GM21390 (cell line): ENCODE measurements around the gene IZUMO4.

Experiments
- ATAC-seq: cut with Tn5 transposase; IDR thresholded peaks from one replicate; pipeline ENCODE4 v1.9.1; 2021; ENCODE audit not compliant: unreplicated experiment

IZUMO4 gene, protein sequence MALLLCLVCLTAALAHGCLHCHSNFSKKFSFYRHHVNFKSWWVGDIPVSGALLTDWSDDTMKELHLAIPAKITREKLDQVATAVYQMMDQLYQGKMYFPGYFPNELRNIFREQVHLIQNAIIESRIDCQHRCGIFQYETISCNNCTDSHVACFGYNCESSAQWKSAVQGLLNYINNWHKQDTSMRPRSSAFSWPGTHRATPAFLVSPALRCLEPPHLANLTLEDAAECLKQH

DNA sequence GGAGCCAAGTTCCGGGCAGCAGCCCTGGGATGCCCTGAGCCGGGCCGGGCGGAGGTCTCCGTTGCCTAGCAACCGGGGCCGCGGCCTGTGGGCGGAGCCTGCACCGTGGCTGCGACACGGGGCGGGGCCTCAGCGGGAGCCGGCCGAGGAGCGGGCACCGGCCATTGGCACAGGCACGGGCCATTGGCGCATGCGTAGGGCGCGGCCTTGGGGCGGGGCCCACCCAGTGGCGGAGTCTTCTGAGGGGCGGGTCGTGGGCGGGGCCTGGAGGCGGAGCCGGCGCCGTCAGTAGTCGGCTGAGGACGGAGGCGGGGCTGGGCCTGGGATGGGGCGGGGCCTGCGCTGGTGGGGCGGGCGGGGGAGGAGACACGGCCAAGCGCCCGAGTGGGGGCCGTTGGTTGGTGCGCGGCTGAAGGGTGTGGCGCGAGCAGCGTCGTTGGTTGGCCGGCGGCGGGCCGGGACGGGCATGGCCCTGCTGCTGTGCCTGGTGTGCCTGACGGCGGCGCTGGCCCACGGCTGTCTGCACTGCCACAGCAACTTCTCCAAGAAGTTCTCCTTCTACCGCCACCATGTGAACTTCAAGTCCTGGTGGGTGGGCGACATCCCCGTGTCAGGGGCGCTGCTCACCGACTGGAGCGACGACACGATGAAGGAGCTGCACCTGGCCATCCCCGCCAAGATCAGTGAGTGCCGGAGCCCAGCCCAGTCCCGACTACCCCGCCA, at the start of gene IZUMO4:
IZUMO4 (plus strand) TSS at position 436 of the 723 bp plus-strand sequence; CDS start at position 467, 31 bp downstream.
- ATAC-seq, result peak; percentile 57

DNA sequence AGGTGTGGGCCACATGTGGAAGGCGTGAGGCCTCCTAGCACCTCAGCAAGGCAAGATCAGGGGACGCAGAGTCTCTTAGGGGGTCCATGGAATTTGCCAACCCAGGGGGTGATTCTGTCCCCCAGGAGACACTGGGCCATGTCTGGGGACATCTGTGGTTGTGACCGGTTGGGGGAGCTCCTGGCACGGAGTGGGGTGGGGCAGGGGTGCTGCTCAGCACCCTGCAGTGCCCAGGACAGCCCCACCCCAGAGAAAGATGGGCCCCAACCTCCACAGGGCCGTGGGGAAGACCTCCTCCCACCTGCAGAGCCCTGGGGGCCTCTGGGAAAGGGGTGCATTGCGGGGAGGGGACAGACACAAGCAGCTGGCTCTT, 49.7 kb upstream of the IZUMO4 start:
- no peak for ATAC-seq

DNA sequence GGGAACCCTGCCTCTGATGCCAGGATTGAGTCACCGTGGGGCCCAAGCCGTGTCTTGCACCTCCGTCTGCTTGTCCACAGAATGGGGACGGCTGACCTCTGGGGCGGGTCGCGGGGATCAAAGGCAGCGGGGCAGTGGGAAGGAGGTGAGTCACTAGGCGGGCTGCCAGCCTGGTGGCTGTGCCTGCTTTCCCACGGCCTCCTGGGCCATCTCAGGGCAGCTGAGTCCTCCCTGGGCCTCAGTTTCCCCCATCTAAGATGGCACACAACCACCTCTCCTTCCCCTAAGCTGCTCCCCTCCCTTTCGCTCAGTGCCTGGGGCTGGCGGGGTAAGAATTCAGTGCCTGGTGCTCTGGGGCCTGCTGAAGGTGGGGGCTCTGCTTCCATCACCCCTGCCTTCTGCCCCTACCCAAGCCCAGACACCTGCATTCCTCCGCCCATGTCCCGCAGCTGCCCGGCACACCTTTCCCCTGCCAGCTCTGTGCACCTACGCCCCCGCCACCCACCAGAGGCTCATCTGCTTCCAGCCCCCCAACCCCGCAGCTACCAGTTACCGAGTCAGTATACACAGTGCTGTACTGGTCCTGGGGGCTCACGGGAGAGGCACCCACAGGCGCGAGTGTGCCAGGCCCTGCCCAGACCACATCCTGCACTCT, 49.1 kb upstream of the IZUMO4 start:
- ATAC-seq, result no peak

DNA sequence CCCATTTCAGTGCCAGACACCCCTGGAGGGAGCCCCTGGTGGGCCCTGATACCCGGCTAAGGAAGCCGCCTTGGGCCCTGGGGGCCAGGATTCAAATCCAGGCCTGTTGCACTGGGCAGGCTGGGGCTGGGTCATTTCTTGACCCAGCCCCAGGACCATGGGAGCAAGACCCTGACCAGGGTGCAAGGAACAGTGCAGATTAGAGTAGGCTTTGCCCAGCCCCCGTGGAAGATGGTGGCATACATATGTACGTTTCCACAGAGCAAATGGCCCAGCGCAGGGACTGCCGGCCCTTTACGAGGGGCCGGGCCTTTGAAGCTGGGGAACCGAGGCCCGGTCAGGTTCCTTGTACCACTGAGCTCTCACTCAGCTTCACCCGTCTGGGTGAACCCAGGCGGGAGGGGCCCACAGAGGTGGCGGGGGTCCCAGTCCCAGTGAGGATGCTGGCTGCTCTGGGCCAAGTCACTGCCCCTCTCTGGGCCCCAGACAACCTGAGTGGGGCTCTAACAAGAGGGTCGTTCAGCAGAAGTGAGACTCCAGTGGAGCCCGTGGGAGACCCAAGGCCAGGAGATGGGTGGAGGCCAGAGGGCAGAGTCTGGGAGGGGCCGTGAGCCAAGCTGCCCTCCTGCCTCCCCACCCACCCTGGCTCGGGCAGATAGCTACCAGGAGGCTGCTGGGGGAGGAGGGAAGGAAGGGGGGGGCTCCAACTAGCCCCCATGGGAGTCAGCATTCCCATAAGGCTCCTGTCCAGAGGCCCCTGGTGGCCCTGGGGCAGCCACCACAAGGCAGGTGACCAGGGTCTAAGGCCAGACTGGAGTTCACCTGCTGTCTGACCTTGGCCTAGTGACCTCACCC, 48.4 kb upstream of the IZUMO4 start:
- ATAC-seq, result no peak

DNA sequence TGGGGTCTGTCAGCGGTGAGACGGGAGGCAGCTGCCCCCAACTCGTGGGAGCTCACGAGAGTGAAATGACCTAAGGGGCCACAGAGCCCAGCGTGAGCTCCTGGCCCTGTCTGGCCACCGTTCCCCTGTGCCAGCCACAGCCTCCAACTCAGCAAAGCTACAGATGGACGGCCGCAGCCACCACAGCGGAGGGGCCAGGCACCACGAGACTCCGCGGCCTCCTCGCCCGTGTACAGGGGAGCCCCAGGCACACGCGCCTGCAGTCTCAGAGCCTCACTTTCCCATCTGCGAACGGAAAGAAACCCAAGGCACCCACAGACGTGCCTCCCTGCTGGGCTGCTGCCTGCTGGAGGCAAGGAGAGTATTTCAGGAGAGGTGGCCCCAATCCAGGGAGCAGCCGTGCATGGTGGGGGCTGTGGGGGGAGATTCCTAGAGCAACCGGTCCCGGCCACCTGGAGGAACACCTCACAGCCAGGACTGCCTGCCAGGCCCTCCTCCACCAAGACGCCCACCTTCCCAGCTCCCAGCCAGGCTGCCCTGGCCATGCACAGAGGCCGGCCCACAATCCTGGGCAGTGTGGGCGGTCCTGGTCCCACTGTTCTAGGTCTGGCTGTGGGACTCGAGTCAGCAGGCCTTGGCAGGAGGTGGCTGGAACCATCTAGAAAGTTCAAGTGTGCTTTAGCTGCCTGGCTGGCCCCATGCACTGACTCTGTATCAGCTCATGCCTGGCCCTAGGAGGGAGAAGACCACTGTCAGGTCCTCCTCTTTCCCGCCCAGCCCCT, 47.6 kb upstream of the IZUMO4 start:
- no peak for ATAC-seq

DNA sequence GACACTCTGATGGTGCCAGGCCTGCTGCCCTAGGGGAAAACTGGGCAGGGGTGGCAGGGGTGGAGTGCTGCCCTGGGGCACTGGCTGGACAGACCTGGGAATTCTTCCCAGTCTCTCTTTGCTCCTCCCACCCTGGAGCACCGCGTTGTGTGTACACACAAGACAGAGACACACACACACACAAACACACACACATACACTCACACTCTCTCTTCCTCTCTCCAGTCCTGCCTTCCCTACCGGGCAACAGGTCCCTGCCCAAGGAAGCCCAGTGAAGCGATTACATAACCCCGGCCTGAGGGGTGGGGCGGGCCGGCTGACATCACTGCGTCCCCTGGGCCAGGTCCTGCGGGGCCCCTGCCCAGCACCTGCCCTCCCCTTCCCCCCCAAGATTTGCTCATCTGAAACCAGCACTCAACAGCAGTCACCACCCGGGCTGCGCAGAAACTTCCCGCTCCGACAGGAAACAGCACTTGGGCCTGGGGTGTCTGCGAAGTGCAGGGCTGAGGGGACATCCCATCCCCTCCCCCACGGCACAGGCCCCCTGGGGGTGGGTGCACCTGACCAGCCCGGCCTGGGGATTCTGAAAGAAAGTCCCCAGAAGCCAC, 46.9 kb upstream of the IZUMO4 start:
- no peak for ATAC-seq

DNA sequence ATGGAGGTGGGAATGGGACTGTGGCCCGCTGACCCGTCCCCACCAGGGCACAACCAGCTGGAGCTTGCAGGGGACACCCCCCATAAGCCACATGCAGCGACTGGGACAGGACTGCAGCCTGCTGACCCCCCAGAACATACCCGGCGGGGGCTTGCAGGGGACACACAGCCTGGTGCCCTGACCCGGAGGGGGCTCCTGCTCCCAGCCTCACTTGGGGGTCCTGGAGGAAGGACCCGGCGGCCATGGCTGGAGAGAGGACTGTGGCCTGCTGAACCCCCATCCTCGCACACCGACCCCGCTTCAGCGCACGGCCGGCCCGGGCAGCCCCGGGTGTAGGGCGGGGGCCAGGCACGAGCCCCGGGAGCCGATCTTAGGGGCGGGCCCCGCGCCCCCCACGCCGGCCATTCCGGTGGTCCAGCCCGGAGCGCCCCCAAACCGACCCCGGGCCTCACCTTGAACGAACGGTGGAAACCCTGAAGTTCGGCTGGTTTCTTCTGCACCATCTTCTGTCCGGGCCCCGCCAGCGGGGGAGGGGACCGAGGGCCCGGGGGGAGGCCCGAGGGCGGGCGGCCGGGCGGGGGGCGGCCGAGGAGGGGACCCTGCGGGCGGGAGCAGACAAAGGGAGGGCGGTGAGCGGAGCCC, 46.2 kb upstream of the IZUMO4 start:
- peak; percentile 6 for ATAC-seq

DNA sequence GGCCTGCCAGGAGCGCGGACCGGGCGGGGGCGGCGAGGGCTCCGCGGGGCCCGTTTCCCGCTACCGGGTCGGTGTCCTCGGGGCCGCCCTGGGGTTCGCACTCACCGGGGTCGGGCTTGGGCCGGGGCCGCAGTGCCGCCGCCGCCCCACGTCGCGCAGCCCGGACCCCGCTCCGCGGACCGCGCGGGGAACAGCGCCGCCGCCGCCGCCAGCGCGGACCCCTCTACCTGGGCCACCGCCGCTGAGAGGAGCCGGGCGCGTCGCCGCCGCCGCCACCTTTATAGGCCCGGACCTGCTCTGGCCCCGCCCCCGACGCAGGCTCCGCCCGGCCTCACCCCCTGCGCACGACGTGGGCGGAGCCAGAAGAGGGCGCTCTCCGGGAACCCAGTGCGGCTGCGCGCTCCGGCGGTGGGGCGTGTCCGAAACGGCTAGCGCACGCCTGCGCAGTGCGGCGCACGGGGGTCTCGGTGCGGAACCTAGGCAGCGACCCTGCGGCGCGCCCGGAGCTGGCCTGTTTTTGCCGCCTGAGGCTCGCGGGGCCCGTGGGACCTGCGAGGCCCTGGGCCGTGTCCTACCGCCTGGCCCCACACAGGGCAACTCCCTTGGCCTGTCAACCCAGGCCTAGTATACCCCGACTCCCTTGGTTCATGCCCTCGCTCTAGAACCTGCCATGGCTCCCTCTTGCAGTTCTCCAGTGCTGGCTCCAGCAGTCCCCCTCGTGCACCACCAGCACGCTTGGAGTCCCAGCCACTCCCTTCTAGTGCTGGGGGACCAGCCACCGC, 45.5 kb upstream of the IZUMO4 start, which contains the start of gene MKNK2:
MKNK2 (minus strand) TSS at position 254 of the 782 bp plus-strand sequence. CDS start 393 bp downstream, outside the sequence.
- peak; percentile 37 for ATAC-seq

DNA sequence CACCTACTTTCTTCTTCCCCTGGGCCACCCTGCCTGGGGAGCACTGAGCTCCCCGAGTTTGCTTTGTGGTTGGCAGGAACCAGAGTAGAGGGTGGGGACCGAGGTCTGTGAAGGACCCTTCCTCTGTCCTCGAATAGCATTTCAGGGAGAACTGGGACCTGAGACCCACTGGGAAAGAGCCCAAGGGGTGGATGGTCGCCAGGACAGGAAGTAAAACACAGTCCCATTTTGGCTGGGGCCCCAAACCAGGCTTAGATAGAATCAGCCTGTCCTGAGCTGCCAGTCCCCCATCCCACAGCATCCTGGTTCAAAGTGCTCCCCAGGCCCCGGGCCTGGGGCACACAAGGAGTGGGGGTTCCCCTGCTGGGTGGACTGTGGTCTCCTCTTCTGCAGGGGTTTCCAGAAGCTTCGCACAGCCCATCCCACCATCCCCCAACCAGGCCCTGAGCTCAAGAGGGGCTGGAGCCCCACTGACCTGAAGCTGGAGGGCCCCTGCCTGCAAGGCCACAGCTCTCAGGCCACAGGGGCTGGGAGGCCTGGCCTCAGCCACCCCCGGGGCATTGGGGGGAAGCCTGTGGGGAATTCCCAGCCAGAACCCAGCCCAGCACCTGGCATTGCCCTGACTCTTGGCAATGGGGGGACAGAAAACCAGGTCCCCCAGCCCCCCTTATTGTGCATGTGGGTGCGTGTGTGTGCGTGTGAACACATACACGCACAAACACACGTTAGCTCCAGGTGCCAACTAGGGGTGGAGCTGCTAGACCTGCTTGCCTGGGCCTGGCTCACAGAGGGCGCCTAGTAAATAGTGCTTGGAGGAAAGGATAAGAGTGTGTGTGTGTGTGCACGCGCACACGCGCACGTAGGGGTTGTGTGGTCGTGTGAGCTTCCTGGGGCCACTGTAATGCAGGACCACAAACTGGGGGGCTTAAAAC, 44.7 kb upstream of the IZUMO4 start:
- no peak for ATAC-seq

DNA sequence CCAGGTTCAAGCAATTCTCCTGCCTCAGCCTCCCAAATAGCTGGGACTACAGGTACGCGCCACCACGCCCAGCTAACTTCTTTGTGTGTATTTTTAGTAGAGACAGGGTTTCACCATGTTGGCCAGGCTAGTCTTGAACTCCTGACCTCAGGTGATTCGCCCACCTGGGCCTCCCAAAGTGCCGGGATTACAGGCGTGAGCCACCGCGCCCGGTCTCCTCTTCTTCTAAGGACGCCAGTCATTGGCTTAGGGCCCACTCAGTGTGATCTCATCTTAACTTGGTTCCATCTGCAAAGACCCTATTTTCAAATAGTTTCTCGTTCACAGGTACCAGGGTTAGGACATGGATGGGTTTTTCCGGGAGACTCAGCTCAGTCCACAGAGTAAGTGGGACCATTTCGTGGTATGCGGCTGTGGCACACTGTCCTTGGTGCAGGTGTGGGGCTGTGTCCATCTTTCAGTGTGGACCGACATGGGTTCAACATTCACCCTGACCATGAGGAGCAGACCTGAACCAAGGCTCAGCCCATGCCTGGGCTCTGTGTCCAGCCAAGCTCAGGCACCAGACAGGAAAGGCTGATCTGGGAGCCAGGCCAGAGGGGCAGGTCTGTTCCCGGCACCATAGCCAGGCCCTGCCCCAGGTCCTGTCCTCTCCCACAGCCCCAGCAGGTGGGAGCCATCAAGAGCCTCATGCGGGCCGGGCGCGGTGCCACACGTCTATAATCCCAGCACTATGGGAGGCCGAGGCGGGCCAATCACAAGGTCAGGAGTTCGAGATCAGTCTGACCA, 42.9 kb upstream of the IZUMO4 start:
- no peak for ATAC-seq

DNA sequence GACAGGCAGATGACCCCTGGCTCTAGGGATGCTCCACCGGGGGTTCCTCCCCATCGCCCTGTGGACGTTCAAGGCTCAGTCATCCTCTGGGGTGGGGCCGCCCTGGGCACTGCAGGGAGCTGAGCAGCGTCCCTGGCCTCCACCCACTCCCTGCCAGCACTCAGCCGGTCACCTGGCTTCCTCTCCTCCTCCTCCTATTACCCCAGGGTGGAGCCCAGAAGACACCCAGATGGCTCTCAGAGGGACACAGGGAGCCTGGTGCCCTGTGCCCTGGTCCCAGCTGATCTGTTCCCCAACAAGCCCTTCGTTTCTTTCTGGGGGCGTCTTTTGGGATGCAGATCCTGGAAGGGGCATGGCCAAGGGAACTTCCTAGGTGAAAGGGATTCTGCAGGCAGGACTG, 42.0 kb upstream of the IZUMO4 start:
- no peak for ATAC-seq

DNA sequence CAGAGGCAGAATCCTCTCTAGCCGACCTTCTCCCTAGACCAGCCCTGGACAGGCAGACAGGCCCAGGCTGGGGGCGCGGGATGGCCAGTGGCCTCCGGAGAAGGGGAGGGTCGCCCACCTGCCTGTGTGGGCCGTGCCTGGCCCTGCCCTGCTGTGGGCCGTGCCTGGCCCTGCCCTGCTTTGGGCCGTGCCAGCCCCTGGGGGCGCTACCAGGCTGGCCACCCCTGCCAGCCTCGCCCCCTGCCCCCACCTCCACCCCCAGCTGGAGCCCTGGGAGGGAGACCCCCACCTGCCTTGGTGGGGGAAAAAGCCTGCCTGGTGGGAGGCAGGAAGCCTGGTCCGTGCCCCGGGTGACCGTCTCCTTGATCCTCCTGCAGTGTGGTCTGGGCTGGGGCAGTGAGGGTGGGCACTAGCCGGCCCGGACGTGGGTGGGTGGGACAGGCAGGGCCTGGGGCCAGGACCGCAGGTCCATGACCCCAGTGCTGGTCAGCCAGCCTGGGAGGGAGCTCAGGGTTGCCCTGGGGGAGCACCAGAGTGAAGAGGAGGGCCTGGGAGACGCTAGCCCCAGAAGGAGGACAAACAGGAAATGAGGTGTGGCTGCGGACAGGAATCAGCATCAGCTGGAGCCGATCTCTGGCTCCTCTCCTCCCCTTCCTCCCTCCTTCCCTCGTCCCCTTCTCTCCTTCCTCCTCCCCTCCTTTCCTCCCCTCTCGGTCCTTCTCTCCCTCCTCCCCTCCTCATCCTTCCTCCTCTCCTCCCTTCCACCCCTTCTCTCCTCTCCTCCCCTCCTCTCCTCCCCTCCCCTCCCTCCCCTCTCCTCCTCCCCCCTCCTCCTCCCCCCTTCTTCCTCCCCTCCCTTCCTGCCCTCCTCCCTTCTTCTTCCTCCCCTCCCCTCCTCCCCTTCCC, 40.5 kb upstream of the IZUMO4 start:
- no peak for ATAC-seq

DNA sequence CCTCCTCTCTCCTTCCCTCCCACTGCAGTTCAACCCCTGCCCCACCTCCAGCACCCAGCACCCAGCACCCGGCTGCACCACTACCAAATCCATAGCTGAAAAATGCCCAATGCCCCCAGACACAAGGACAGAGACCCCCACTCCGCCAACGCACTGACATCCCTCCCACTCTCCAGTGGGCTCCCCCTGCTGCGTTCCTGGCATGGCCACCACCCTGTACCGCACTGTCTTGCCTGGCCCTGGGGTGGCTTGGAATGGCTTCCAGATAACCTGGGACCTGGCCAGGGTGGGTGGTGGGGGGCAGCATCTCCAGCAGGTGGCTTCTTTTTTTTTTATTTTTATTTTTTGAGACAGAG, 39.9 kb upstream of the IZUMO4 start:
- no peak for ATAC-seq

DNA sequence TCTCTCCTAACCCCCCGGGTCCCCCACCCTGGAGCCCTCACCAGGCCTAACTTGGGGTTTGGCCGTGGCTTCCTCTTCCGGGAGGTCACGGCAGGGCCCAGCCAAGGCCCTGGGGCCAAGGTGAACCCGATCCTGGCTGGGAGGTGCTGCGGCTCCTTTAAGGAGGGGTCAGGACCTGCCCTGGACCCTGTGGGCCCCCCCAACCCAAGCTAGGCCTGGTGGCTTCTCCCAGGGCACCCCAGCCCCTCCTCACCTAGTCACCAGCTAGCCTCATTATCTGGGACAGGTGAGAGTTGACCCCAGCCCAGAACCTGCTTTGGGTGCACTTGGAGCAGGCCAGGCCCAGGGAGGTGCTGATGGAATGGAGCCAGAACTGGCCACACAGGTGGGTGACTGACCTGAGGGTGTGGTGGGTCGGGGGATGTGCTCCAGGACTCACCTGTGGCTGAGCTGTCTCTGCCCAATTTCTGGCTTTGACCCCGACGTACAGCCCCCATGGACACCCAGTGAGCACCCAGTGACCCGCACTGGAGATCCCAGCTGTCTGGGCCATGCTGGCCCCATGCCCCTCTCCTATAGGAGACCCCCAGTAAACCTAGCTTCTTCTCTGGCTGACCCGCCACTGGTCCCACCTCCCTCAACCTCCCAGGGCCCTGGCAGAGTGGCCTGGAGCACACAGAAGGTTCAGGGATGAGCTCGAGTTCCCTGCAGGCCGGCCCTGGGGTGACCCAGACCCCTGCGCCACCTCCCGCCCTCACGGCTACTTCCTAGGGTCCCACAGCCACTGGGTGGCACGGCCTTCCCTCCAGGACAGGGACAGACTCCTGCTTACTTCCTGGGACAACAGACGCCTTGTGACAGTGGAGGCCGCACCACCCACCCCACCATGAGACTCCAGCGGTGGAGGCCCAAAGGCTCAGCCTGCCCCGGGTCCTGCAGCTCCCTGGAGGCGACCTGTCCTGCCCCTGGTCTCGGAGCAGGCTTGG, 38.9 kb upstream of the IZUMO4 start:
- no peak for ATAC-seq
